PC-9 (cell line): ENCODE measurements around the gene TMCC1. TPM values are rescaled to one million over a fixed set of nuclear protein-coding genes. Genes with fewer than 3 reads are reported as not detected.

Experiments
- BruUV-seq: library from RNA; stranded (reverse); fragments of 400-500 nt; replicated peaks from 2 replicates; lab custom pipeline; 2021; lab: Mats Ljungman, UMichigan
- CTCF ChIA-PET: fragments of 300-600 bp; sonication (Branson Sonifier 250); formaldehyde crosslinking; loops from one replicate; lab custom pipeline; 2022; ENCODE audit warnings: antibody characterized with exemption; lab: Charles Lee
- POLR2A ChIA-PET: fragments of 300-600 bp; sonication (Branson Sonifier 250); formaldehyde crosslinking; loops from one replicate; lab custom pipeline; 2022; ENCODE audit warnings: antibody characterized with exemption; ENCODE audit not compliant: unreplicated experiment; lab: Charles Lee
- DNase-seq, 2 experiments: peaks; one replicate each; pipeline versions ENCODE4 v3.0.0 to v3.0.0-alpha.2; 2015 to 2022; ENCODE audit warnings: mixed read lengths in 1 of 2
- H2AFZ ChIP-seq: fragments of 200-600 bp; sonication (generic); 2 replicates; pipeline ENCODE4 v1.8.1; 2017; ENCODE audit warnings: antibody characterized with exemption
- H3F3A ChIP-seq: fragments of 200-600 bp; sonication (generic); 2 replicates; pipeline ENCODE4 v1.8.1; 2017; ENCODE audit warnings: antibody characterized with exemption, mild to moderate bottlenecking, low read depth; ENCODE audit not compliant: insufficient read depth
- H3K27ac ChIP-seq: fragments of 200-600 bp; sonication (generic); 2 replicates; pipeline ENCODE4 v1.6.1; 2016; ENCODE audit warnings: mixed run types
- H3K27me3 ChIP-seq: fragments of 200-600 bp; sonication (generic); 2 replicates; pipeline ENCODE4 v1.6.1; 2016; ENCODE audit warnings: low read depth, mixed run types; ENCODE audit not compliant: insufficient read depth
- H3K36me3 ChIP-seq: fragments of 200-600 bp; sonication (generic); 2 replicates; pipeline ENCODE4 v1.6.1; 2016; ENCODE audit warnings: low read depth, mixed run types
- H3K4me1 ChIP-seq: fragments of 200-600 bp; sonication (generic); replicated peaks from 2 replicates; pipeline ENCODE4 v1.6.1; 2016; ENCODE audit warnings: mixed run types; ENCODE audit not compliant: insufficient read depth
- H3K4me2 ChIP-seq: fragments of 200-600 bp; sonication (generic); 2 replicates; pipeline ENCODE4 v1.6.1; 2017; ENCODE audit warnings: mixed run types
- H3K4me3 ChIP-seq: fragments of 200-600 bp; sonication (generic); 2 replicates; pipeline ENCODE4 v1.6.1; 2016; ENCODE audit warnings: mixed run types
- H3K79me2 ChIP-seq: fragments of 200-600 bp; sonication (generic); 2 replicates; pipeline ENCODE4 v1.6.1; 2017; ENCODE audit warnings: low read depth, mixed run types
- H3K9me2 ChIP-seq: fragments of 200-600 bp; sonication (generic); 2 replicates; pipeline ENCODE4 v1.8.1; 2017; ENCODE audit warnings: mild to moderate bottlenecking; ENCODE audit not compliant: insufficient read depth
- H3K9me3 ChIP-seq: fragments of 200-600 bp; sonication (generic); 2 replicates; pipeline ENCODE4 v1.8.1; 2016; ENCODE audit warnings: low read depth; ENCODE audit not compliant: insufficient read depth
- H4K20me1 ChIP-seq: fragments of 200-600 bp; sonication (generic); 2 replicates; pipeline ENCODE4 v1.8.1; 2017; ENCODE audit not compliant: insufficient read depth
- CTCF ChIP-seq: fragments of 200-600 bp; sonication (generic); conservative IDR thresholded peaks from 2 replicates; pipeline ENCODE4 v1.6.1; 2017; ENCODE audit warnings: mixed run types, antibody characterized with exemption, mild to moderate bottlenecking, moderate library complexity
- EZH2 ChIP-seq: fragments of 200-600 bp; sonication (generic); IDR thresholded peaks from 2 replicates; pipeline ENCODE4 v1.8.0; 2017; ENCODE audit warnings: antibody characterized with exemption, low read depth
- intact Hi-C: fragments of 100-400 bp; cut with micrococcal nuclease; formaldehyde crosslinking; loops from one replicate; pipeline ENCODE4 v1.10.0; 2022; ENCODE audit not compliant: unreplicated experiment
- total RNA-seq: library from RNA; stranded (reverse); gene quantifications from 2 replicates; pipeline ENCODE4 v1.2.3, GENCODE V29; 2021

TMCC1 gene
- total RNA-seq, 1 experiment from 2014 or later: 41.4 TPM

DNA sequence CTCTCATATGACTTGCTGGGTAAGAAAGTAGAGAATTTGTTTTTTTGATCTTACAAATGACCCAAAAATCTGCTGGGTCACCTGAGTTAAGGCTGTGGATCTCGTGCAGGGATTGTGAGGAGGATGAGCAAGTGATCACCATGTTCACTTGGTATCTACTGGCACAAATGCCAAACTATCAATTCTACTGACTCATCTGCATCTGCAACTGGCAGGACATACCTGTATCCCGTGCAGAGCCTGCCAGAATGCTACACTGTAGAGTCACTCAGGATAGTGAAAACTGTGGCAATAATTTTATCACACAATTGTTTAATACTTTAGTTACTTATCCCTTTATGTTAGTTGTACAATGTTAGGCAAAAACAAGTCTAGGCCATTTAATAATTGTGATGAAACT, 157.4 kb downstream of the TMCC1 start:
- no peaks in the 10 kb centered on the region for H3K9me2 ChIP-seq
- H3K4me3 ChIP-seq: no peak overlapping the region
- H3K4me1 ChIP-seq: peaks cover 17% of the 10 kb centered on the region
- no peak overlapping the region for H3K4me2 ChIP-seq
- DNase-seq: no peak
- ChIA-PET CTCF (interaction anchor here (0.7 kb wide), 1 partner anchor 49 kb away, joined by 16 read pairs; no protein-coding TSS in a partner anchor), POLR2A (interaction anchor here (0.6 kb wide), 1 partner anchor 323 kb away, joined by 9 read pairs; no protein-coding TSS in a partner anchor)
- H3K27me3 ChIP-seq: no peaks in the 10 kb centered on the region
- peaks cover 6% of the 10 kb centered on the region; the same call in 1 of the 2 replicates for H4K20me1 ChIP-seq
- peaks cover 19% of the 10 kb centered on the region; the same call in 1 of the 2 replicates for H3F3A ChIP-seq
- no peak overlapping the region for H3K27ac ChIP-seq
- TF ChIP-seq CTCF: no peak
- no peak for TF ChIP-seq EZH2
- no peaks in the 10 kb centered on the region for H3K9me3 ChIP-seq
- intact Hi-C loops: no loop called here
- no peaks in the 10 kb centered on the region for H3K36me3 ChIP-seq
- no peak overlapping the region for H2AFZ ChIP-seq
- no TSS peak for BruUV-seq
- peaks cover 95% of the 10 kb centered on the region for H3K79me2 ChIP-seq

- ChIA-PET POLR2A (no interaction called here), CTCF (interaction anchor here (0.5 to 1.1 kb wide), 3 partner anchors 49 to 74 kb away, joined by 3 to 16 read pairs (median 7); no protein-coding TSS in a partner anchor)
- no peaks in the 10 kb centered on the region for H3K36me3 ChIP-seq
Observed at GRCh38 chr3:129735638-129736037, 157.9 kb downstream of the TMCC1 start.

DNA sequence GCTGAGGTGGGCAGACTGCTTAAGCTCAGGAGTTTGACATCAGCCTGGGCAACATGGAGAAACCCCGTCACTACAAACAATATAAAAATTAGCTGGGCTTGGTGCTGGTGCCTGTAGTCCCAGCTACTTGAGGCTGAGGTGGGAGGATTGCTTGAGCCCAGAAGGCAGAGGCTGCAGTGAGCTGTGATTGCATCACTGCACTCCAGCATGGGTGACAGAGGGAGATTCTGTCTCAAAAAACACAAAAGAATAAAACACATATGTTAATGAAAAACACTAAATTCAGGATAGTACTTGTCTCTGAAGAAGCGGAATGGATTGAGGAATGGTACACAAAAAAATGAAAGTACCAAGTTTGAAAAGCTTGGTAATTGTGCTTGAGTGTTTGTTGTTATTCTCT, 159.1 kb downstream of the TMCC1 start:
- intact Hi-C loops: no loop called here
- Histone ChIP-seq H2AFZ (no peak overlapping the region), H3K79me2 (peaks cover 90% of the 10 kb centered on the region), H3K9me3 (no peaks in the 10 kb centered on the region; the same call in 1 of the 2 replicates), H3K4me3 (no peak overlapping the region), H4K20me1 (peaks cover 6% of the 10 kb centered on the region; the same call in 1 of the 2 replicates), H3K4me2 (no peak overlapping the region), H3K4me1 (peaks cover 3% of the 10 kb centered on the region; the same call in 1 of the 2 replicates), H3K36me3 (0 out of 2 replicates have a peak, but pooled peaks cover 3% of the 10 kb centered on the region), H3K27me3 (no peaks in the 10 kb centered on the region), H3K27ac (no peak overlapping the region), H3K9me2 (no peaks in the 10 kb centered on the region), H3F3A (peaks cover 11% of the 10 kb centered on the region; the same call in 1 of the 2 replicates)
- ChIA-PET POLR2A (no interaction called here), CTCF (interaction anchor here (1.1 kb wide), 1 partner anchor 70 kb away, joined by 7 read pairs; no protein-coding TSS in a partner anchor)
- no TSS peak for BruUV-seq
- DNase-seq: no peak
- TF ChIP-seq EZH2 (no peak), CTCF (no peak)

More at GRCh38 chr3:129735638-129736037, 157.9 kb downstream of the TMCC1 start:
- H4K20me1 ChIP-seq: peaks cover 6% of the 10 kb centered on the region; the same call in 1 of the 2 replicates
- no peak overlapping the region for H3K27ac ChIP-seq
- H3K27me3 ChIP-seq: no peaks in the 10 kb centered on the region
- BruUV-seq: no TSS peak
- no peak for DNase-seq
- intact Hi-C loops: no loop called here
- peaks cover 15% of the 10 kb centered on the region for H3K4me1 ChIP-seq
- no peak overlapping the region for H3K4me3 ChIP-seq
- no peaks in the 10 kb centered on the region for H3K9me3 ChIP-seq
- no peak for TF ChIP-seq CTCF
- TF ChIP-seq EZH2: no peak
- peaks cover 17% of the 10 kb centered on the region; the same call in 1 of the 2 replicates for H3F3A ChIP-seq
- H3K79me2 ChIP-seq: peaks cover 94% of the 10 kb centered on the region
- H2AFZ ChIP-seq: no peak overlapping the region
- H3K9me2 ChIP-seq: no peaks in the 10 kb centered on the region
- H3K4me2 ChIP-seq: no peak overlapping the region
